GM12878 (cell line): ENCODE measurements around the gene TENT4B. TPM values are rescaled to one million over a fixed set of nuclear protein-coding genes. Genes with fewer than 3 reads are reported as not detected.

ENCODE experiments used
- ATAC-seq: fragments of 200-7000 bp; cut with Tn5 transposase; 3 replicates; pipeline ENCODE4 v1.9.1; 2020; ENCODE audit warnings: mild to moderate bottlenecking, moderate library complexity
- Bru-seq: library from RNA; stranded (reverse); fragments of 400-500 nt; gene quantifications from one replicate; lab custom pipeline; 2021; lab: Mats Ljungman, UMichigan
- BruChase-seq, 2 experiments: library from RNA; stranded (reverse); fragments of 400-500 nt; gene quantifications; one replicate each; lab custom pipeline; 2021; lab: Mats Ljungman, UMichigan
- BruUV-seq: library from RNA; stranded (reverse); fragments of 400-500 nt; replicated peaks from 2 replicates; lab custom pipeline; 2021; lab: Mats Ljungman, UMichigan
- CTCF ChIA-PET: fragments of 300-600 bp; sonication (Branson Sonifier 250); formaldehyde crosslinking; extraction: SDS; loops from one replicate; lab custom pipeline; 2021; ENCODE audit warnings: inconsistent platforms; lab: Yijun Ruan, JAX
- POLR2A ChIA-PET: fragments of 350-600 bp; formaldehyde crosslinking; extraction: SDS; loops from one replicate; lab custom pipeline; 2021; ENCODE audit warnings: inconsistent platforms; lab: Charles Lee
- RAD21 ChIA-PET: fragments of 300-600 bp; sonication (Branson Sonifier 250); formaldehyde crosslinking; loops from one replicate; lab custom pipeline; 2023; ENCODE audit warnings: antibody characterized with exemption; ENCODE audit not compliant: unreplicated experiment; lab: Charles Lee
- SMC1A ChIA-PET: fragments of 300-600 bp; sonication (Branson Sonifier 250); formaldehyde crosslinking; loops from one replicate; lab custom pipeline; 2023; ENCODE audit not compliant: unreplicated experiment, uncharacterized antibody; lab: Charles Lee
- DNase-seq: peaks from one replicate; pipeline ENCODE4 v3.0.0-alpha.2; 2011; ENCODE audit warnings: low read depth, low spot score
- FAIRE-seq: peaks from 3 replicates; lab custom pipeline; 2011; peaks lifted over from hg19 to GRCh38; lab: Jason Lieb, UNC
- H2AFZ ChIP-seq: 2 replicates; pipeline ENCODE4 v1.6.0; 2011; ENCODE audit warnings: low read depth, low read length, control low read depth; ENCODE audit not compliant: control insufficient read depth
- H3K27ac ChIP-seq: 2 replicates; pipeline ENCODE4 v1.5.1; 2011; ENCODE audit warnings: control low read depth; ENCODE audit not compliant: control insufficient read depth, insufficient read depth
- H3K27me3 ChIP-seq, 2 experiments: replicated peaks in 1 of 2; 2 replicates each; pipeline versions ENCODE4 v1.6.0 to v1.6.1; 2011; ENCODE audit warnings: low read length in 1 of 2; ENCODE audit not compliant: control insufficient read depth in 2 of 2, insufficient read depth in 2 of 2
- H3K36me3 ChIP-seq, 2 experiments: 2 replicates each; pipeline ENCODE4 v1.5.1; 2011; ENCODE audit warnings: low read length in 1 of 2; ENCODE audit not compliant: control insufficient read depth in 2 of 2, insufficient read depth in 2 of 2
- H3K4me1 ChIP-seq: 2 replicates; pipeline ENCODE4 v1.6.1; 2011; ENCODE audit warnings: mild to moderate bottlenecking, low read length, moderate library complexity, mixed read lengths; ENCODE audit not compliant: control insufficient read depth, insufficient read depth
- H3K4me2 ChIP-seq: 2 replicates; pipeline ENCODE4 v1.6.0; 2011; ENCODE audit warnings: control low read depth; ENCODE audit not compliant: control insufficient read depth, insufficient read depth
- H3K4me3 ChIP-seq: fragments of 200-600 bp; sonication (generic); 2 replicates; pipeline ENCODE4 v1.5.1; 2016
- H3K79me2 ChIP-seq: 2 replicates; pipeline ENCODE4 v1.6.0; 2011; ENCODE audit warnings: low read length; ENCODE audit not compliant: control insufficient read depth, insufficient read depth
- H3K9ac ChIP-seq: 2 replicates; pipeline ENCODE4 v1.8.0; 2011; ENCODE audit warnings: low read length, control low read depth, mixed read lengths; ENCODE audit not compliant: control insufficient read depth, insufficient read depth
- H3K9me3 ChIP-seq: replicated peaks from 3 replicates; pipeline ENCODE4 v1.5.1; 2011; ENCODE audit warnings: mild to moderate bottlenecking, low read length; ENCODE audit not compliant: control insufficient read depth, insufficient read depth
- H4K20me1 ChIP-seq: 2 replicates; pipeline ENCODE4 v1.6.0; 2011; ENCODE audit not compliant: control insufficient read depth, insufficient read depth
- BACH1 ChIP-seq: fragments of 450-650 bp; IDR thresholded peaks from 2 replicates; pipeline ENCODE4 v1.6.1; 2017; ENCODE audit warnings: mild to moderate bottlenecking, borderline replicate concordance
- FOXK2 ChIP-seq: fragments of 450-650 bp; IDR thresholded peaks from 2 replicates; pipeline ENCODE4 v1.6.1; 2017; ENCODE audit warnings: mild to moderate bottlenecking, moderate library complexity
- PKNOX1 ChIP-seq: fragments of 450-650 bp; IDR thresholded peaks from 2 replicates; pipeline ENCODE4 v1.6.1; 2016; ENCODE audit warnings: mild to moderate bottlenecking
- SP1 ChIP-seq: IDR thresholded peaks from one replicate; pipeline ENCODE4 v1.6.1; 2011; ENCODE audit warnings: low read depth, low read length
- STAT3 ChIP-seq: IDR thresholded peaks from 2 replicates; pipeline ENCODE4 v1.6.1; 2011; ENCODE audit warnings: low read depth, low read length, improper control_type of control experiment
- TCF12 ChIP-seq: IDR thresholded peaks from 2 replicates; pipeline ENCODE4 v1.6.1; 2011; ENCODE audit warnings: low read depth, mild to moderate bottlenecking, low read length
- TCF3 ChIP-seq: IDR thresholded peaks from 2 replicates; pipeline ENCODE4 v1.6.1; 2012; ENCODE audit warnings: low read depth, mild to moderate bottlenecking, low read length, borderline replicate concordance; ENCODE audit not compliant: insufficient read depth
- ZNF384 ChIP-seq: IDR thresholded peaks from 2 replicates; pipeline ENCODE4 v1.6.1; 2012; ENCODE audit warnings: low read depth, mild to moderate bottlenecking, low read length, improper control_type of control experiment, borderline replicate concordance
- ZNF687 ChIP-seq: fragments of 450-650 bp; IDR thresholded peaks from 2 replicates; pipeline ENCODE4 v1.6.1; 2017; ENCODE audit warnings: mild to moderate bottlenecking, moderate library complexity
- WGBS: methylation state at CpG from one replicate; pipeline ENCODE4 v1.1.6; 2016; ENCODE audit warnings: low lambda C conversion rate; ENCODE audit not compliant: insufficient replicate concordance, insufficient coverage; ENCODE audit errors: missing lambda C conversion rate; 5-methylcytosine and 5-hydroxymethylcytosine counted together
- in situ Hi-C: fragments of 300-500 bp; cut with MboI; formaldehyde crosslinking; loops from 9 replicates; pipeline ENCODE4 v1.14.3; 2018; ENCODE audit warnings: mixed read lengths
- intact Hi-C: fragments of 100-400 bp; cut with micrococcal nuclease; formaldehyde crosslinking; loops from one replicate; pipeline ENCODE4 v1.14.2; 2022; ENCODE audit not compliant: unreplicated experiment
- long read RNA-seq, 2 experiments: library from polyadenylated mRNA; unstranded; transcript quantifications; one replicate each; pipeline ENCODE4 v2.0.0, GENCODE V29; 2019 to 2020
- polyA minus RNA-seq, 3 experiments: library from RNA; depleted of rRNA, polyadenylated mRNA; stranded (reverse); fragments of >200 nt; gene quantifications; 2 replicates each; pipeline ENCODE4 v1.2.3, GENCODE V29; 2011
- polyA plus RNA-seq, 11 experiments: library from polyadenylated mRNA; depleted of rRNA in 4 of 11; unstranded in 6 of 11; stranded (reverse) in 5 of 11; fragments of >200 nt; fragmentation: Nextera tagmentation in 4 of 11; fragmentation: Illumina TruSeq in 1 of 11; extraction: Ambion mirVana in 4 of 11; extraction: Trizol in 1 of 11; gene quantifications; 1 replicate in 1 of 11; 2 replicates in 10 of 11; pipeline versions ENCODE4 v1.2.1 to v1.2.3, GENCODE V29; 2011 to 2016; ENCODE audit warnings: inconsistent platforms in 2 of 11, missing spikeins in 2 of 11, low read depth in 1 of 11
- total RNA-seq, 4 experiments: library from RNA; depleted of rRNA in 3 of 4; stranded (reverse); fragments of >200 nt in 3 of 4; fragmentation: Illumina TruSeq in 1 of 4; extraction: Trizol in 1 of 4; gene quantifications; 2 replicates each; pipeline versions ENCODE4 v1.2.1 to v1.2.3, GENCODE V29; 2013 to 2021
- TF ChIP-seq, protein P1 (sequence below): fragments of 450-650 bp; IDR thresholded peaks from 2 replicates; pipeline ENCODE4 v1.6.1; 2017; ENCODE audit warnings: low read depth, mild to moderate bottlenecking, moderate library complexity

Gene TENT4B
- 17.1 and 18.2 TPM in 2 replicates for total RNA-seq (2013; cell fraction: nucleolus; rRNA removed)
- total RNA-seq (2014; rRNA removed) = 10.0 and 10.8 TPM in 2 replicates
- 9.8 and 10.7 TPM in 2 replicates for total RNA-seq (2014; rRNA removed; fragmentation: Illumina TruSeq; extraction: Trizol)
- 13.0 and 15.4 TPM in 2 replicates for total RNA-seq (2021)
- 4.1 TPM for polyA plus RNA-seq (2011; ENCODE audit: low read depth)
- 12.5 and 18.5 TPM in 2 replicates for polyA plus RNA-seq (2011; rRNA removed)
- polyA plus RNA-seq (2011; cell fraction: cytosol; rRNA removed) = 5.7 and 6.2 TPM in 2 replicates
- polyA plus RNA-seq (2011; cell fraction: nucleus; rRNA removed) = 4.8 TPM in 2 replicates
- 6.2 and 8.1 TPM in 2 replicates for polyA plus RNA-seq (2012)
- polyA plus RNA-seq (2014; fragmentation: Illumina TruSeq; extraction: Trizol) = 13.4 and 17.0 TPM in 2 replicates
- polyA plus RNA-seq (2014; fragmentation: Nextera tagmentation; extraction: Ambion mirVana) = 10 to 100 TPM; 11.7 to 16.7 TPM
- 7.3 and 9.0 TPM in 2 replicates for polyA plus RNA-seq (2014; rRNA removed)
- polyA plus RNA-seq (2016; fragmentation: Nextera tagmentation; extraction: Ambion mirVana) = 1 to 10 TPM; 4.4 to 8.4 TPM
- 13.0 and 20.9 TPM in 2 replicates for polyA minus RNA-seq (2011; rRNA and poly(A)+ RNA removed)
- polyA minus RNA-seq (2011; cell fraction: cytosol; rRNA and poly(A)+ RNA removed) = 8.7 and 8.8 TPM in 2 replicates
- polyA minus RNA-seq (2011; cell fraction: nucleus; rRNA and poly(A)+ RNA removed) = 3.3 and 6.9 TPM in 2 replicates
- Bru-seq, nascent RNA = percentile 79 among the genes with signal in this experiment
- BruChase-seq, experiment 1, labeled RNA remaining after a 6-hour chase = percentile 83 among the genes with signal in this experiment
- percentile 82 among the genes with signal in this experiment for BruChase-seq, experiment 2, labeled RNA remaining after a 2-hour chase
- long read RNA-seq, experiment 1, partial matches to known transcripts = 0 of 1 reads
- long read RNA-seq, experiment 1, other reads (novel, unspliced or antisense) = 1 of 1 reads
- long read RNA-seq, experiment 2, partial matches to known transcripts = 5 of 37 reads
- long read RNA-seq, experiment 2, other reads (novel, unspliced or antisense) = 32 of 37 reads

DNA sequence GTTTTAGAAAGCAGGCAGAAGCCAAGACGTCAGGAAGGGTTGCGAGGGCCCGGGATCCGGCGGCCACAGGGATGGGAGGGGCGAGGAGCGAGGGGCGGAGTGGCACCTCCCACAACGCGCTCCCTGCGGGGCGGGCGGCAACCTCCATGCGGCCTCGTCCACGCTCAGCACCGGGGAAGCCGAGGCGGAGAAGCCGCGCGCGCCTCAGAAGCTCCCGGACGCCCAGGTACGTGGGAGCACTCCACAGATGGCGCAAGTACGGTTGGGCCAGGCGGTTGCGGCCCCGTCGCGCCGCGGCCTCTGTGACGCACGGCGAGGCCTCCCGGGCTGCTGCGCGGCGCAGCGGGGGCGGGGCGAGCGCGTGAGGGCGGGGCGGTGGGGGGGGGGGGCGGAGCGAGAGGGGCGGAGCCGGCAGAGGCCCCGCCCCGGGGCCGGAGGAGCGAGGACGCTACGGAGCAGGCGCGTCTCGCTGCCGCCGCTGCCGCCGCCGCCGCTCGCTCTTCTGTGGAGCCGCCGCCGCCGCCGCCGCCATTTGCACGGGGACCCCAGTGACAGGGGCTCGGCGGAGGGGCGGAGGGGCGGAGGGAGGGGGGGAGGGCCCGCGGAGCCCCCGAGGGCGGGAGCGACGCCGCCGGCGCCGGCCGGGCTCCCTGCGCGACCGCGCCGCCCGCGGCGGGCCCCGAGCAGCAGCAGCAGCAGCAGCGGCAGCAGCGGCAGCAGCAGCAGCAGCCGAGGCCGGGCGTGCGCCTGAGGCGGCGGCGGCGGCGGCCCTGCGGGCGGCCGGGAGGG, at the start of gene TENT4B:
TENT4B (plus strand) TSS at position 500 of the 789 bp plus-strand sequence. CDS start 316 bp downstream, outside the sequence.
- peak within 1 kb of the TSS; percentile 93 for H2AFZ ChIP-seq
- ChIA-PET POLR2A (interaction anchor here (1.0 to 3.2 kb wide), 4 partner anchors 14 to 127 kb away, joined by 3 to 18 read pairs (median 4); no protein-coding TSS in a partner anchor), SMC1A (interaction anchor here (0.9 to 3.1 kb wide), 5 partner anchors 11 to 128 kb away, joined by 3 to 17 read pairs (median 12); partner anchors contain the start of gene CNEP1R1), RAD21 (interaction anchor here (1.0 to 1.5 kb wide), 3 partner anchors 31 to 84 kb away, joined by 3 to 11 read pairs (median 6); no protein-coding TSS in a partner anchor), CTCF (interaction anchor here (1.5 to 2.4 kb wide), 3 partner anchors 17 to 57 kb away, joined by 4 to 14 read pairs (median 9); no protein-coding TSS in a partner anchor)
- H3K4me2 ChIP-seq = peak within 1 kb of the TSS; percentile 92
- WGBS = 0% methylated on average over 15 of the region's 114 CpGs
- H3K27ac ChIP-seq = peak within 1 kb of the TSS; percentile 96
- BruUV-seq = no TSS peak
- DNase-seq = peak; percentile 57
- FAIRE-seq = no peak
- peak; percentile 78 for ATAC-seq
- H3K36me3 ChIP-seq = no peaks in the 10 kb centered on the region
- no peaks in the 10 kb centered on the region for H3K9me3 ChIP-seq
- in situ Hi-C loops (no loop called here), intact Hi-C loops (loop anchor here (1.0 to 10.0 kb wide), 5 partner anchors 32 to 592 kb away; partner anchors contain the start of genes CNEP1R1 and CYLD)
- peak within 1 kb of the TSS; percentile 87 for H3K4me3 ChIP-seq
- peaks cover 7% of the 10 kb centered on the region; the same call in 1 of the 2 replicates for H4K20me1 ChIP-seq
- H3K4me1 ChIP-seq = peaks cover 6% of the 10 kb centered on the region
- peaks cover 44% of the 10 kb centered on the region for H3K79me2 ChIP-seq
- H3K9ac ChIP-seq = peak within 1 kb of the TSS; percentile 84
- no peaks in the 10 kb centered on the region for H3K27me3 ChIP-seq
- TF ChIP-seq, protein P1, sequence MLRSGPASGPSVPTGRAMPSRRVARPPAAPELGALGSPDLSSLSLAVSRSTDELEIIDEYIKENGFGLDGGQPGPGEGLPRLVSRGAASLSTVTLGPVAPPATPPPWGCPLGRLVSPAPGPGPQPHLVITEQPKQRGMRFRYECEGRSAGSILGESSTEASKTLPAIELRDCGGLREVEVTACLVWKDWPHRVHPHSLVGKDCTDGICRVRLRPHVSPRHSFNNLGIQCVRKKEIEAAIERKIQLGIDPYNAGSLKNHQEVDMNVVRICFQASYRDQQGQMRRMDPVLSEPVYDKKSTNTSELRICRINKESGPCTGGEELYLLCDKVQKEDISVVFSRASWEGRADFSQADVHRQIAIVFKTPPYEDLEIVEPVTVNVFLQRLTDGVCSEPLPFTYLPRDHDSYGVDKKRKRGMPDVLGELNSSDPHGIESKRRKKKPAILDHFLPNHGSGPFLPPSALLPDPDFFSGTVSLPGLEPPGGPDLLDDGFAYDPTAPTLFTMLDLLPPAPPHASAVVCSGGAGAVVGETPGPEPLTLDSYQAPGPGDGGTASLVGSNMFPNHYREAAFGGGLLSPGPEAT = no peak
- TF ChIP-seq BACH1 = peak; percentile 85
- TF ChIP-seq SP1 = peak; percentile 55
- peak; percentile 63; the same call in 1 of the 2 replicates for TF ChIP-seq ZNF687
- TF ChIP-seq PKNOX1 = peak; percentile 65
- no peak for TF ChIP-seq STAT3
- peak; percentile 14; the same call in 1 of the 2 replicates for TF ChIP-seq ZNF384
- TF ChIP-seq TCF3 = peak; percentile 59; the same call in 1 of the 2 replicates
- no peak for TF ChIP-seq FOXK2
- peak; percentile 52; the same call in 1 of the 2 replicates for TF ChIP-seq TCF12
